Esophagus squamous epithelium (tissue), 5 donors: ENCODE results near the gene BLOC1S2. TPM values are rescaled to one million over a fixed set of nuclear protein-coding genes. Genes with fewer than 3 reads are reported as not detected.
"Not testable (repeated sequence)": the region's sequence is repeated elsewhere in the genome, so short reads cannot be mapped to it uniquely, and the experiment has no call there.

ENCODE experiments used
- DNase-seq: peaks from one replicate; lab custom pipeline; 2025; lab: John Stamatoyannopoulos, UW
- H3K27ac ChIP-seq, 4 donors: fragments of 200-600 bp; sonication (generic); one replicate each; pipeline ENCODE4 v1.5.1; 2016 to 2019; ENCODE audit warnings: mild to moderate bottlenecking in 1 of 4
- H3K27me3 ChIP-seq, 4 donors: fragments of 200-600 bp; sonication (generic); 1 replicate in 3 of 4; 2 replicates in 1 of 4; pipeline versions ENCODE4 v1.5.1 to v1.6.0; 2017 to 2021; ENCODE audit warnings: antibody characterized with exemption in 1 of 4
- H3K36me3 ChIP-seq, 3 donors: fragments of 200-600 bp; sonication (generic); one replicate each; pipeline ENCODE4 v1.5.1; 2016 to 2019
- H3K4me1 ChIP-seq, 3 donors: fragments of 200-600 bp; sonication (generic); one replicate each; pipeline ENCODE4 v1.5.1; 2017 to 2019
- H3K4me3 ChIP-seq, 4 donors: fragments of 200-600 bp; sonication (generic); 1 replicate in 3 of 4; 2 replicates in 1 of 4; pipeline ENCODE4 v1.5.1; 2016 to 2019; ENCODE audit warnings: mild to moderate bottlenecking in 2 of 4, moderate library complexity in 1 of 4
- H3K9me3 ChIP-seq, 3 donors: fragments of 200-600 bp; sonication (generic); one replicate each; pipeline ENCODE4 v1.5.1; 2016 to 2019
- POLR2A ChIP-seq, 4 donors: fragments of 450-650 bp; IDR thresholded peaks; one replicate each; pipeline ENCODE4 v1.6.1; 2017; ENCODE audit warnings: antibody characterized with exemption in 4 of 4, mild to moderate bottlenecking in 4 of 4, moderate library complexity in 3 of 4
- WGBS, 2 donors: methylation state at CpG; one replicate each; pipeline ENCODE4 v1.1.5; 2018; 5-methylcytosine and 5-hydroxymethylcytosine counted together
- intact Hi-C: fragments of 100-400 bp; cut with DNase I; formaldehyde crosslinking; loops from one replicate; pipeline ENCODE4 v1.15.0; 2022
- total RNA-seq, 4 donors: library from RNA; depleted of rRNA; stranded (reverse); fragments of >200 nt; gene quantifications; one replicate each; pipeline ENCODE4 v1.1.0, GENCODE V29; 2016
- TF ChIP-seq, protein P1 (sequence below), 6 experiments: fragments of 450-650 bp in 4 of 6; fragments of 200-600 bp in 2 of 6; sonication (generic) in 2 of 6; IDR thresholded peaks; one replicate each; pipeline ENCODE4 v1.5.1; 2016 to 2019; ENCODE audit warnings: antibody characterized with exemption in 6 of 6, mild to moderate bottlenecking in 4 of 6, moderate library complexity in 4 of 6
- donor health status: DM: yes; HTN: yes; CAD: no.

Gene BLOC1S2
- total RNA-seq, 4 donors from 2014 or later = 38.3 to 73.1 (median 54.5) TPM

DNA sequence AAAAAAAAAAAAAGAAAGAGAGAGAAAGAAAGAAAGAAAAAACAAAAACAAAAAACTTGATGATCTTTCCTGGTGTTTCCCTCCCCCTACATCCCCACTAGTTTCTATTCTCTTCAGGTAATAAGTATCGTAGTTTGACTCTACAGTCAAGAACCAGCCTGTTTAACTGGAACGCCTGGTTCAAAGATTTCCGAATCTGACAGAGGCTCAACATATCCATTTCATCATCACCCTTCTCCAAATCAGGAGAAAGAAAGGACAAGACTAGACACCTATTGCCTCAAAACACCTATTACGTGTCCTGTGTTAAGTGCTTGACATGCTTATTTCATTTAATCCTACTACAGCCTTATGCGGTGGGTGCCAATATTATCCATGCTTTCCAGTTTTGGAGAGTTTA is 20.4 kb upstream of the BLOC1S2 start:
- no peaks in the 10 kb centered on the region for H3K36me3 ChIP-seq
- H3K4me1 ChIP-seq = peaks cover 0 to 53% (median 10%) of the 10 kb centered on the region in 3 donors
- no peak for DNase-seq
- intact Hi-C loops = no loop called here
- H3K9me3 ChIP-seq = no peaks in the 10 kb centered on the region
- no peak for TF ChIP-seq POLR2A (IDR thresholded peaks at IDR 0.05)
- TF ChIP-seq, protein P1, sequence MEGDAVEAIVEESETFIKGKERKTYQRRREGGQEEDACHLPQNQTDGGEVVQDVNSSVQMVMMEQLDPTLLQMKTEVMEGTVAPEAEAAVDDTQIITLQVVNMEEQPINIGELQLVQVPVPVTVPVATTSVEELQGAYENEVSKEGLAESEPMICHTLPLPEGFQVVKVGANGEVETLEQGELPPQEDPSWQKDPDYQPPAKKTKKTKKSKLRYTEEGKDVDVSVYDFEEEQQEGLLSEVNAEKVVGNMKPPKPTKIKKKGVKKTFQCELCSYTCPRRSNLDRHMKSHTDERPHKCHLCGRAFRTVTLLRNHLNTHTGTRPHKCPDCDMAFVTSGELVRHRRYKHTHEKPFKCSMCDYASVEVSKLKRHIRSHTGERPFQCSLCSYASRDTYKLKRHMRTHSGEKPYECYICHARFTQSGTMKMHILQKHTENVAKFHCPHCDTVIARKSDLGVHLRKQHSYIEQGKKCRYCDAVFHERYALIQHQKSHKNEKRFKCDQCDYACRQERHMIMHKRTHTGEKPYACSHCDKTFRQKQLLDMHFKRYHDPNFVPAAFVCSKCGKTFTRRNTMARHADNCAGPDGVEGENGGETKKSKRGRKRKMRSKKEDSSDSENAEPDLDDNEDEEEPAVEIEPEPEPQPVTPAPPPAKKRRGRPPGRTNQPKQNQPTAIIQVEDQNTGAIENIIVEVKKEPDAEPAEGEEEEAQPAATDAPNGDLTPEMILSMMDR (IDR thresholded peaks at IDR 0.05) = no peak
- 31 to 58% methylated on average over 5 of the region's 5 CpGs for WGBS, 2 donors
- peak overlapping the region; percentile 55 to 83 (median 74) for H3K27ac ChIP-seq
- H3K27me3 ChIP-seq = peaks cover 0 to 56% (median 0%) of the 10 kb centered on the region in 4 donors
- no peak overlapping the region for H3K4me3 ChIP-seq

DNA sequence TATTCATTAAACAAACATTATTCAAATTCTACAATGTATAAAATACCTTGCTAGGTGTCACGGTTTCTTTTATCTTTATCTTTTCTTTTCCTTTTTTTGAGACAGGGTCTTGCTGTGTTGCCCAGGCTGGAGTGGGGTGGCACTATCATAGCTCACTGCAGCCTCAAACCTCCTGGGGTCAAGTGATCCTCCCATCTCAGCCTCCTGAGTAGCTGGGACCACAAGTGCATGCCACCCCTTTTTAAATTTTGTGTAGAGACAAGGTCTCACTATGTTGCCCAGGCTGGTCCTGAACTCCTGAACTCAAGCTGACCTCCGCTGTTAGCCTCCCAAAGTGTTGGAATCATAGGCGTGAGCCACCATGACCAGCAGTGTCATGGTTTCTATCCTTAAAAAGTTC is 17.9 kb upstream of the BLOC1S2 start:
- TF ChIP-seq POLR2A (IDR thresholded peaks at IDR 0.05) = no peak
- TF ChIP-seq, protein P1 (IDR thresholded peaks at IDR 0.05) = no peak
- 71 to 91% methylated on average over 3 of the region's 3 CpGs for WGBS, 2 donors
- Histone ChIP-seq H3K4me3 (no peak overlapping the region), H3K4me1 (peaks cover 0 to 31% (median 3%) of the 10 kb centered on the region in 3 donors), H3K27ac (no peak overlapping the region), H3K36me3 (no peaks in the 10 kb centered on the region), H3K27me3 (peaks cover 0 to 54% (median 0%) of the 10 kb centered on the region in 4 donors), H3K9me3 (no peaks in the 10 kb centered on the region)
- intact Hi-C loops = no loop called here
- DNase-seq = no peak

DNA sequence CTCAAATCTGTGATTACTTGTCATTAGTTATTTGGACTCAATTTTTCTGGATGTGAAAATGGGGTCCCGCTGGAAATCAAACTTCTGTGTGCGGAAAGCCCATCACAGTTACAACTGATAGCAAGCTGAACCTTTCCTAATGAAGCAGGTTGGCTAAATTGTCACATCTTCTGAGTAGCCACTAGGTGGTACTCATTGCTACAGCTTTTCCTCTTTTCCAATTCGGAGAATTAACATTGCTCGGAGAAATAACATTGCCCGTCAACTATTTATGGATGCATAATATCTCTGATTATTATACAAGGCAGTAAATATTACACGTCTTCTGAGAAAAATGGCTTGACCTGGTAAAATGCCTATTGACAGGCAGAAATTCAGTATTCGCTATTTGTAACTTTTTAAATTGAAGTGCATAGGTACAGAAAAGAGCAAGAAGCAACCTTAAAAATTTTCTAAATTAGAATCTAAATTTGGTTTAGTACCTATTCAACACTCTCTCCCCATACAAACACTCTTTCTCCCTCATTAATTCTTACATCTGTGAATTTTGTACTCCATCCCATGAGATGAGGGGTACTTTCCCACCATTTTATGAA is 17.3 kb upstream of the BLOC1S2 start:
- intact Hi-C loops = no loop called here
- TF ChIP-seq POLR2A (IDR thresholded peaks at IDR 0.05) = no peak
- TF ChIP-seq, protein P1 (IDR thresholded peaks at IDR 0.05) = peak in 5 of 6 experiments; percentile 46 to 80 (median 55)
- no peaks in the 10 kb centered on the region for H3K36me3 ChIP-seq
- WGBS, 2 donors = 28 to 30% methylated on average over 7 of the region's 7 CpGs
- H3K9me3 ChIP-seq = no peaks in the 10 kb centered on the region
- peaks cover 0 to 26% (median 3%) of the 10 kb centered on the region in 3 donors for H3K4me1 ChIP-seq
- no peak for DNase-seq
- no peak overlapping the region for H3K27ac ChIP-seq
- H3K4me3 ChIP-seq = no peak overlapping the region
- H3K27me3 ChIP-seq = peaks cover 0 to 55% (median 0%) of the 10 kb centered on the region in 4 donors

DNA sequence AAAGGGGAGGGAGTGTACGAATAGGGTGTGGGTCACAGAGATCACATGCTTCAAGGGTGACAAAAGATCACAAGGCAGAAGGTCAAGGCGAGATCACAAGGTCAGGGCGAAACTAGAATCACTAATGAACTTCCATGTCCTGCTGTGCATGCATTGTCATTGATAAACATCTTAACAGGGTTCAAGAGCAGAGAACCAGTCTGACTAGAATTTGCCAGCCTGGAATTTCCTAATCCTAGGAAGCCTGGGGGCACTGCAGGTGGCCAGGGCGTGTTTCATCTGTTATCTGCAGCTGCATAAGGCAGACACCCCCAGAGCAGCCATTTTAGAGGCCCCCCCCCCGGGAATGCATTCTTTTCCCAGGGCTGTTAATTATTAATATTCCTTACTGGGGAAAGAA is 14.6 kb upstream of the BLOC1S2 start:
- DNase-seq, H3K36me3 ChIP-seq, H3K4me3 ChIP-seq, H3K9me3 ChIP-seq, H3K4me1 ChIP-seq, H3K27ac ChIP-seq, intact Hi-C loops: not testable (repeated sequence)
- H3K27me3 ChIP-seq = peaks cover 0 to 60% (median 0%) of the 10 kb centered on the region in 4 donors
- 49 to 54% methylated on average over 4 to 5 of the region's 5 CpGs for WGBS, 2 donors

DNA sequence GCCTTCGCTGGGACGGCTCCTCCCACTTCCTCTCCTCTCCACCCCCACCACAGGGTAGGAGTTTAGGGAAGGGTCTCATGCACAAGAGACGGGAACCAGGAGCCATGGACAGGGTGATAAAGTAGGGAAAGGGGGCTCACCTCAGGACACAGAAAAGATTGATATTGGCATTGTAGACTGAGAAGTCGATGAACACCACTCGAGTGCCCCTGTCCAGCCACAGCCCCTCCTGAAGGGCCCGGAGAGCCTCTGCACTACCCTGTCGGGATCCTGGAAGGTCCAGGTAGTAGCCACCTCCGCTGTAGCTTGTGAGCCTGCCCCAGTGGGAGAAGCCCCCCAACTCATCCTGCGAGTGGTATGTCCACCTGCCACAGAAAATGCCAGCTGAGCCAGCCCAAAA is 10.8 kb upstream of the BLOC1S2 start:
- H3K9me3 ChIP-seq = no peaks in the 10 kb centered on the region
- no peak for DNase-seq
- no peaks in the 10 kb centered on the region for H3K36me3 ChIP-seq
- no peak for TF ChIP-seq POLR2A (IDR thresholded peaks at IDR 0.05)
- TF ChIP-seq, protein P1 (IDR thresholded peaks at IDR 0.05) = no peak
- intact Hi-C loops = no loop called here
- H3K4me3 ChIP-seq = no peak overlapping the region
- H3K27ac ChIP-seq = no peak overlapping the region
- H3K4me1 ChIP-seq = no peaks in the 10 kb centered on the region
- peaks cover 0 to 59% (median 0%) of the 10 kb centered on the region in 4 donors for H3K27me3 ChIP-seq
- WGBS, 2 donors = 82 to 85% methylated on average over 6 to 7 of the region's 9 CpGs
